ENCODE measurements around the gene TAF11L13.
"Not testable (repeated sequence)": the region's sequence is repeated elsewhere in the genome, so short reads cannot be mapped to it uniquely, and the experiment has no call there.

Gene TAF11L13

DNA sequence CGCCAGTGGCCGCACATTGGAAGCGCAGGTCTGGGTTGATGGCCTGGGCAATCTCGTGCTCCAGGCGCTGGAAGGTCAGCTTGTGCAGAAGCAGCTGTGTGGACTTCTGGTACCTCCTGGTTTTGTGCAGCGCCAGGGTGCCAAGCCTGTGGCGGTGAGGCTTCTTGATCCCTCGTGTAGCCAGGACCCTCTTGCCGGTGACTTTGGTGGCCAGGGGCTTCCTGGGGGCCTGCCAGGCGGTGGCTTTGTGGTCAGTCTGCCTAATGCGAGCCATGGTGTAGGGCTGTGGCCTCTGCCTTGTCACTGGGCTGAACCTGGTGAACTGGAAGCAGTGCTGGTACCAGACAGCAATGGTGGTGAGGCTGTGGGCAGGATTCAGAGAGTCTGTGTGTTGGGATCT, 6.2 kb upstream of the TAF11L13 start:
- no peak overlapping the region for H3K4me2 ChIP-seq (ENCODE audit: low read length, poor library complexity, severe bottlenecking)
- no peaks in the 10 kb centered on the region for H3K4me1 ChIP-seq (ENCODE audit: control insufficient read depth, insufficient read depth, low read depth, low read length)
- no peak overlapping the region for H4K8ac ChIP-seq (ENCODE audit: low read length)
- no peak overlapping the region for H3K27ac ChIP-seq (ENCODE audit: low read length, poor library complexity, severe bottlenecking)
- no peak overlapping the region for H2BK12ac ChIP-seq (ENCODE audit: low read length in 2 of 2)
- no peak overlapping the region for H3K23ac ChIP-seq (ENCODE audit: low read length in 2 of 2)
- DNase-seq: no peak
- H3K14ac ChIP-seq (ENCODE audit: low read length in 2 of 2): no peak overlapping the region
- H3K9ac ChIP-seq (ENCODE audit: low read length): no peak overlapping the region
- no peak overlapping the region for H2AFZ ChIP-seq (ENCODE audit: low read depth, low read length)
- no peaks in the 10 kb centered on the region for H3K27me3 ChIP-seq (ENCODE audit: control insufficient read depth in 1 of 2, insufficient read depth in 1 of 2, low read length in 2 of 2)
- no peaks in the 10 kb centered on the region for H3K9me3 ChIP-seq (ENCODE audit: control insufficient read depth, low read length)
- H4K91ac ChIP-seq (ENCODE audit: low read length): no peak overlapping the region
- H2BK15ac ChIP-seq (ENCODE audit: low read depth, poor library complexity, severe bottlenecking): no peak overlapping the region
- no peak overlapping the region for H2AK5ac ChIP-seq (ENCODE audit: low read length, severe bottlenecking)
- H3K36me3 ChIP-seq (ENCODE audit: control insufficient read depth in 1 of 2, insufficient read depth in 2 of 2, low read depth in 1 of 2, low read length in 2 of 2): no peaks in the 10 kb centered on the region
- no peak overlapping the region for H2BK5ac ChIP-seq (ENCODE audit: low read depth, low read length, poor library complexity, severe bottlenecking)
- no peaks in the 10 kb centered on the region for H3K79me1 ChIP-seq (replicated peaks; ENCODE audit: low read length, poor library complexity, severe bottlenecking)
- no peak overlapping the region for H2BK120ac ChIP-seq (ENCODE audit: low read depth, low read length)
- no peak overlapping the region for H3K18ac ChIP-seq (ENCODE audit: low read depth in 1 of 2, low read length in 2 of 2)
- H3K4me3 ChIP-seq (ENCODE audit: insufficient read depth in 1 of 2, low read depth in 1 of 2, low read length in 2 of 2): no peak overlapping the region
- no peak overlapping the region for H3K4ac ChIP-seq (ENCODE audit: low read depth in 1 of 2, low read length in 2 of 2)
- WGBS: 87% methylated on average over 11 of the region's 11 CpGs

DNA sequence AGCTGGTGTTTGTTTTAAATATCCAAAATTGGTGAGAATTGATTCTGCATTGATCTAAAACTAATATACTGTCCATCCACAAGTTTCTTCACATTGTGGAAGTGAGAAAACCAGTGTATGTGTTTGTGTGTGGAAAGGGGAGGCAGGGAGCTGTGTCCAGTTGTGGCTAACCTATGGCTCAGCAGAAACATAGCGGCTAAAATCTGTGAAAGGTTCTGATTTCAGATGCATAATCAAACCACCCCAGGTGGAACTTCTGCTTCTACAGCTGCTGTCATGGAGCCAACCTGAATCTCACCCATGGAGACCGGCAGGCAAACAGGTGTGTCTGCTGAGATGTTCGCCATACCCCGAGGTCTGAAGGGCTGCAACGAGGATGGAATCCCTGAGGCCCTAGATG, 2.3 kb downstream of the TAF11L13 start, which contains the start of gene TAF11L14:
TSS of gene TAF11L14 (plus strand) at position 301 of the 400 bp plus-strand sequence.
- no peak within 1 kb of the TSS for H2BK15ac ChIP-seq (ENCODE audit: low read depth, poor library complexity, severe bottlenecking)
- H3K36me3 ChIP-seq (ENCODE audit: control insufficient read depth in 1 of 2, insufficient read depth in 2 of 2, low read depth in 1 of 2, low read length in 2 of 2): no peaks in the 10 kb centered on the region
- no peak for DNase-seq
- H2BK5ac ChIP-seq (ENCODE audit: low read depth, low read length, poor library complexity, severe bottlenecking): no peak within 1 kb of the TSS
- H3K23ac ChIP-seq (ENCODE audit: low read length in 2 of 2): no peak within 1 kb of the TSS
- no peak within 1 kb of the TSS for H4K91ac ChIP-seq (ENCODE audit: low read length)
- H3K4me1 ChIP-seq (ENCODE audit: control insufficient read depth, insufficient read depth, low read depth, low read length): no peaks in the 10 kb centered on the region
- no peak within 1 kb of the TSS for H3K18ac ChIP-seq (ENCODE audit: low read depth in 1 of 2, low read length in 2 of 2)
- no peak within 1 kb of the TSS for H2AFZ ChIP-seq (ENCODE audit: low read depth, low read length)
- H2AK5ac ChIP-seq (ENCODE audit: low read length, severe bottlenecking): no peak within 1 kb of the TSS
- no peak within 1 kb of the TSS for H4K8ac ChIP-seq (ENCODE audit: low read length)
- H2BK12ac ChIP-seq (ENCODE audit: low read length in 2 of 2): no peak within 1 kb of the TSS
- 83% methylated on average over 5 of the region's 5 CpGs for WGBS
- H3K27me3 ChIP-seq (ENCODE audit: control insufficient read depth in 1 of 2, insufficient read depth in 1 of 2, low read length in 2 of 2): no peaks in the 10 kb centered on the region
- H3K27ac ChIP-seq (ENCODE audit: low read length, poor library complexity, severe bottlenecking): no peak within 1 kb of the TSS
- H3K4ac ChIP-seq (ENCODE audit: low read depth in 1 of 2, low read length in 2 of 2): no peak within 1 kb of the TSS
- H3K14ac ChIP-seq (ENCODE audit: low read length in 2 of 2): no peak within 1 kb of the TSS
- no peaks in the 10 kb centered on the region for H3K79me1 ChIP-seq (replicated peaks; ENCODE audit: low read length, poor library complexity, severe bottlenecking)
- no peaks in the 10 kb centered on the region for H3K9me3 ChIP-seq (ENCODE audit: control insufficient read depth, low read length)
- no peak within 1 kb of the TSS for H2BK120ac ChIP-seq (ENCODE audit: low read depth, low read length)
- no peak within 1 kb of the TSS for H3K4me3 ChIP-seq (ENCODE audit: insufficient read depth in 1 of 2, low read depth in 1 of 2, low read length in 2 of 2)
- no peak within 1 kb of the TSS for H3K9ac ChIP-seq (ENCODE audit: low read length)
- no peak within 1 kb of the TSS for H3K4me2 ChIP-seq (ENCODE audit: low read length, poor library complexity, severe bottlenecking)

DNA sequence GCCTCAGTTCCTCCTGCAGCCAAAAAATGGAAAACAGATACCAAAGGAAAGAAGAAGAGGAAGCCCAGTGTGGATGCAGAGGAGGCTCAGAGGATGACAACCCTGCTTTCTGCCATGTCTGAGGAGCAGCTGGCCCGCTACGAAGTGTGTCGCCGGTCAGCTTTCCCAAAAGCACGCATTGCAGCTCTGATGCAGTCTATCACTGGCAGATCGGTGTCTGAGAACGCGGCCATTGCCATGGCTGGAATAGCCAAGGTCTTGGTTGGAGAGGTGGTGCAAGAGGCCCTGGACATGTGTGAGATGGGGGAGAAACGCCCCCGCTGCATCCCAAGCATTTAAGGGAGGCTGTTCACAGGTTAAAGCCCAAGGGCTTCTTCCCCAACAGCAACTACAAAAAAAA, 17.3 kb downstream of the TAF11L13 start:
- H2AFZ ChIP-seq (ENCODE audit: low read depth, low read length); H3K9me3 ChIP-seq (ENCODE audit: control insufficient read depth, low read length); H2BK120ac ChIP-seq (ENCODE audit: low read depth, low read length); H4K8ac ChIP-seq (ENCODE audit: low read length); H3K18ac ChIP-seq (ENCODE audit: low read depth in 1 of 2, low read length in 2 of 2); H3K4me2 ChIP-seq (ENCODE audit: low read length, poor library complexity, severe bottlenecking); H3K14ac ChIP-seq (ENCODE audit: low read length in 2 of 2); H3K36me3 ChIP-seq (ENCODE audit: control insufficient read depth in 1 of 2, insufficient read depth in 2 of 2, low read depth in 1 of 2, low read length in 2 of 2); H2BK15ac ChIP-seq (ENCODE audit: low read depth, poor library complexity, severe bottlenecking); DNase-seq; H3K23ac ChIP-seq (ENCODE audit: low read length in 2 of 2); H3K4ac ChIP-seq (ENCODE audit: low read depth in 1 of 2, low read length in 2 of 2); H2BK12ac ChIP-seq (ENCODE audit: low read length in 2 of 2); H2AK5ac ChIP-seq (ENCODE audit: low read length, severe bottlenecking); H3K4me1 ChIP-seq (ENCODE audit: control insufficient read depth, insufficient read depth, low read depth, low read length); H3K27me3 ChIP-seq (ENCODE audit: control insufficient read depth in 1 of 2, insufficient read depth in 1 of 2, low read length in 2 of 2); H3K79me1 ChIP-seq (replicated peaks; ENCODE audit: low read length, poor library complexity, severe bottlenecking); H2BK5ac ChIP-seq (ENCODE audit: low read depth, low read length, poor library complexity, severe bottlenecking); H4K91ac ChIP-seq (ENCODE audit: low read length); H3K27ac ChIP-seq (ENCODE audit: low read length, poor library complexity, severe bottlenecking); H3K9ac ChIP-seq (ENCODE audit: low read length); H3K4me3 ChIP-seq (ENCODE audit: insufficient read depth in 1 of 2, low read depth in 1 of 2, low read length in 2 of 2): not testable (repeated sequence)
- 93% methylated on average over 8 of the region's 10 CpGs for WGBS

DNA sequence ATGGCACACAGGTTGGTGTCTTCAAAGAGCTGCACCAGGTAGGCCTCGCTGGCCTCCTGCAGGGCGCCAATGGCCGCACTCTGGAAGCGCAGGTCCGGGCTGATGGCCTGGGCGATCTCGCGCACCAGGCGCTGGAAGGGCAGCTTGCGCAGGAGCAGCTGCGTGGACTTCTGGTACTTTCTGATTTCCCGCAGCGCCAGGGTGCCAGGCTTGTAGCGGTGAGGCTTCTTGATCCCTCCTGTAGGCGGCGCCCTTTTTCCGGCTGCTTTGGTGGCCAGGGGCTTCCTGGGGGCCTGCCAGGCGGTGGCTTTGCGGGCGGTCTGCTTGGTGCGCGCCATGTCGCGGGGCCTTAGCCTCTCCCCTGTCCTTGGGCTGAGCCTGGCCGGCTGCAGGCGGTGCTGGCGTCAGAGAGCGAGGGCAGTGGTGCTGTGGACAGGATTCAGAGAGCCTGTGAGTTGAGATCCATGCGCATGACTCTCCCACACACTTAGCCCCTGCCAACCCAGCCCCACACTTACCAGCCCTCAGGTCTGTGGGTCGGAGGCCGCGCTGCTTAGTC, 23.4 kb downstream of the TAF11L13 start:
- H3K36me3 ChIP-seq (ENCODE audit: control insufficient read depth in 1 of 2, insufficient read depth in 2 of 2, low read depth in 1 of 2, low read length in 2 of 2); H2BK12ac ChIP-seq (ENCODE audit: low read length in 2 of 2); H3K9me3 ChIP-seq (ENCODE audit: control insufficient read depth, low read length); H2BK5ac ChIP-seq (ENCODE audit: low read depth, low read length, poor library complexity, severe bottlenecking); H3K79me1 ChIP-seq (replicated peaks; ENCODE audit: low read length, poor library complexity, severe bottlenecking); H3K23ac ChIP-seq (ENCODE audit: low read length in 2 of 2); H3K27me3 ChIP-seq (ENCODE audit: control insufficient read depth in 1 of 2, insufficient read depth in 1 of 2, low read length in 2 of 2); H2BK15ac ChIP-seq (ENCODE audit: low read depth, poor library complexity, severe bottlenecking); H3K4me2 ChIP-seq (ENCODE audit: low read length, poor library complexity, severe bottlenecking); H3K18ac ChIP-seq (ENCODE audit: low read depth in 1 of 2, low read length in 2 of 2); H4K8ac ChIP-seq (ENCODE audit: low read length); H2AFZ ChIP-seq (ENCODE audit: low read depth, low read length); H3K27ac ChIP-seq (ENCODE audit: low read length, poor library complexity, severe bottlenecking); H2AK5ac ChIP-seq (ENCODE audit: low read length, severe bottlenecking); H3K4me1 ChIP-seq (ENCODE audit: control insufficient read depth, insufficient read depth, low read depth, low read length); H3K4me3 ChIP-seq (ENCODE audit: insufficient read depth in 1 of 2, low read depth in 1 of 2, low read length in 2 of 2); H3K4ac ChIP-seq (ENCODE audit: low read depth in 1 of 2, low read length in 2 of 2); H3K14ac ChIP-seq (ENCODE audit: low read length in 2 of 2); H2BK120ac ChIP-seq (ENCODE audit: low read depth, low read length); H4K91ac ChIP-seq (ENCODE audit: low read length); H3K9ac ChIP-seq (ENCODE audit: low read length); DNase-seq: not testable (repeated sequence)
- 90% methylated on average over 29 of the region's 32 CpGs for WGBS
